ENCODE results near the gene PTPRG.

PTPRG gene

GRCh38 chr3:62113092-62113491 is 551.7 kb downstream of the PTPRG start:
- no peak overlapping the region for H3K4me3 ChIP-seq (ENCODE audit: low read length)
- TF ChIP-seq CTCF (conservative IDR thresholded peaks at IDR 0.05; ENCODE audit: low read depth, low read length): no peak
- no peak for DNase-seq (ENCODE audit: low read depth)

DNA sequence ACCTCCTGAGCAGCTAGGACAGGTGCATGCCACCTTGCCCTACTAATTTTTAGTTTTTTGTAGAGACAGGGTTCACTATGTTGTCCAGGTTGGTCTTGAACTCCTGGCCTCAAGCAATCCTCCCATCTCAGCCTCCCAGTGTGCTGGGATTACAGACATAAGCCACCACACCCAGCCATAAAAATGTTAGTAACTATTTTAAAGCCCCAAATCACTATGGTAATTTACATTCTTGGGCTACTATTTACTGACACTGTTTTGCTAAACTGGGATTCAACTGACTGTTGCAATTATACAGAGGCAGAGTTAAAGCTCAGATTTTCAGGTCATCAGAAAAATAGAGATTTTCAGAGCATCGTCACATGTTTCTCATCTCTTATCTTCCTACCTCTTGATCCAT is 553.4 kb downstream of the PTPRG start:
- no peak for TF ChIP-seq CTCF (conservative IDR thresholded peaks at IDR 0.05; ENCODE audit: low read depth, low read length)

DNA sequence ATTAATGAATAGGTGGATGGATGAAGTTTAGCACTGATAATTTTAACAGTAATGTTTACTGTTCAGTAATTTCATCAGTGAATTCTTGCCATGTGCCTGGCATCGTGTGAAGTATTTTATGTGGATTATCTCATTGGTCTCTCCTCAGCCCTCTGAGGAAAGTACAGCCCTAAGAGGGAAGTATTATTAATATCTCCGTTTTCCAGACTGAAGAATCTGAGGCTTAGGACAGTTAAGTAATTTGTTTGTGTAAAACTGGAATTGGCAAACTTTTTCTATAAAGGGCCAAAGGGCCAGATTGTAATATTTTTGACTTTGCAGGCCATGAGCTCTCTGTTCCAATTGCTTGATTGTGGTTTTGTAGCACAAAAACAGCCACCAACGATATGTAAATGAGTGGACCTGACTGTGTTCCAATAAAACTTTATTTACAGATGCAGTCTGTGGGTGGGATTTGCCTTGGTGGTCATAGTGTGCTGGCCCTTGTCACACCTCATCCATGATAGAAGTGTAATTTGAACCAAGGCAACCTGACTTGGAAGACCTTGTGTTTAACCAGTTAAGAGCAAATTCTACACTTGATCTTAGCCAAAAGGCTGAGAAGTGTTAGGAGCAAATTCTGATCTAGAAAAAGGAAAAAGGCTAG is 556.7 kb downstream of the PTPRG start:
- no peak for TF ChIP-seq CTCF (conservative IDR thresholded peaks at IDR 0.05; ENCODE audit: low read depth, low read length)
- DNase-seq (ENCODE audit: low read depth): no peak
- H3K4me3 ChIP-seq (ENCODE audit: low read length): no peak overlapping the region

More for the DNA sequence above, 553.4 kb downstream of the PTPRG start:
- H3K4me3 ChIP-seq (ENCODE audit: low read length): no peak overlapping the region
- no peak for DNase-seq (ENCODE audit: low read depth)

DNA sequence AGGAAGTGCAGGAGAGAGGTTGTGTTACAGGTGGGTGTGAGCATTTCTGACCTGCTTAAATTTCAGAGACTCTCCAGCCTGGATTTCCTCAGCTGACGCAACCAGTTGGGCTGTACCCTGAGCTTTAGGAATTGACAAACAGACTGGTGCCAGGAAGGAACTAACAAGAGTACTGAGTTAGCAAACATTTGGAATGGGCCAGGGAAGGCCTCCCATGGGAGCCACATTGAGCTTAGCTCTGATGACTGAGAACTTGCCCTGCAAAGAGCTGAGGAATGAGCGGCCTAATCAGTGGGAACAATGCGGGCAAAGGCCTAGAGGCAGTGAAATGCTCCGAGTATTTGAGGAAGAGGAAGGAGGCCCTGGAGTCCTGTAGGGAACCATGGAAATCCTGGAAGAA is 557.8 kb downstream of the PTPRG start:
- H3K4me3 ChIP-seq (ENCODE audit: low read length): no peak overlapping the region
- DNase-seq (ENCODE audit: low read depth): no peak
- TF ChIP-seq CTCF (conservative IDR thresholded peaks at IDR 0.05; ENCODE audit: low read depth, low read length): no peak

DNA sequence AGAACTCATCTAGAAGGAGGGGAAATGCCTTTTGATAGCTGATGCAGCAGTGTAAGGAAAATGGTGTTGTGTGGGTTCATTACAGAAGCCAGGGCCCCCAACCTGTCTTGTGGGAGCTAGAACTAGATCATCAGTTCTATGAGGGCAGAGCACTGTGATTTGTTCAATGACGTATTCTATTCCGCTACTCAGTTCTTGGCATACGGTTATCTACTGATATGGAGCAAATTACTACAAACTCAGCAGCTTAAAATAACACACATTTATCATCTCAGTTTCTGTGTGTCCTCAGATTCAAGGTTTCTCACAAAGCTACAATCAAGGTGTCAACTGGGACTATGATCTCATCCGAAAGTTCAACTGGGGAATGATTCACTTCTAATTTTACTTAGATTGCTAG is 561.4 kb downstream of the PTPRG start:
- no peak for TF ChIP-seq CTCF (conservative IDR thresholded peaks at IDR 0.05; ENCODE audit: low read depth, low read length)
- DNase-seq (ENCODE audit: low read depth): no peak
- no peak overlapping the region for H3K4me3 ChIP-seq (ENCODE audit: low read length)

DNA sequence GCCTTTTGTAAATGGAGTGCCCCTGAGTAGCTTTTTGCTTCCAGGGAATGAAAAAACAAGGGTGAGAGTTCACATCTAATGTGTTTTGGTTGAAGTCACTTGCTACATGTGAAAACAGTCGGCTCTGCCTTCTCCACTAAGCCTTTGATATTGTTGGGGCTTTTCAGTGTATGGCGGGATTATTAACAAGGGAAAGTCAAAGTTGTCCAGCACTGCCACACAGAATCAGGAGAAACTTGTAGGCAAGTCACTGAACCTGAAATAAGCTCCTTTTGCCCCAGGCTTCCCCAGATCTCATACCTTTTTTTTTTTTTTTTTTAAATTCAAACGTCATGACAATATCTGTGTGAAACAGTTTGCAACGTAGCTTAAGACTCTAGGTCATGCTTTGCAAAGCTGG is 564.0 kb downstream of the PTPRG start:
- no peak overlapping the region for H3K4me3 ChIP-seq (ENCODE audit: low read length)
- DNase-seq (ENCODE audit: low read depth): peak; percentile 77
- no peak for TF ChIP-seq CTCF (conservative IDR thresholded peaks at IDR 0.05; ENCODE audit: low read depth, low read length)

DNA sequence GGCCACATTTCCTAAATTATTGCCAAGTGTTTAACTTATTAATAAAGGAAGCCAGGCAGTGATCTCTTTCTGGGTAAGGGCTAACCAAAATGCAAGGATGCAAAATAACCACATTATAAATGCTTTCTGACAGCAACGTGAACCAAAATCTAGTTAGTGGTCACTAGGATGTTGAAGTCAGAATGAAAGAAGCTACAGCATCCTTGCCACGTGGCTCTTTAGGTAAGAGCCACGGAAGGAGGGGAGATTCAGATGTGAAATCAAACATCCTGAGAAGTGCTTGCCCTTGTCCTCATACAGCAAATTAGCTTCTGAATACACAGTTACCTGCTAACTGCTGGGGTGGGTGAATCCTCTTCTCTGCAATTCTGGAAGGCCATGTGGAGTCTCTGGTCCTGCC is 565.7 kb downstream of the PTPRG start:
- DNase-seq (ENCODE audit: low read depth): no peak
- TF ChIP-seq CTCF (conservative IDR thresholded peaks at IDR 0.05; ENCODE audit: low read depth, low read length): no peak
- H3K4me3 ChIP-seq (ENCODE audit: low read length): no peak overlapping the region
